COR-L47 (cell line): Measurements from ENCODE around the gene KSR2.

Source experiments
- DNase-seq: peaks from one replicate; lab custom pipeline; 2025; lab: John Stamatoyannopoulos, UW

KSR2 gene

DNA sequence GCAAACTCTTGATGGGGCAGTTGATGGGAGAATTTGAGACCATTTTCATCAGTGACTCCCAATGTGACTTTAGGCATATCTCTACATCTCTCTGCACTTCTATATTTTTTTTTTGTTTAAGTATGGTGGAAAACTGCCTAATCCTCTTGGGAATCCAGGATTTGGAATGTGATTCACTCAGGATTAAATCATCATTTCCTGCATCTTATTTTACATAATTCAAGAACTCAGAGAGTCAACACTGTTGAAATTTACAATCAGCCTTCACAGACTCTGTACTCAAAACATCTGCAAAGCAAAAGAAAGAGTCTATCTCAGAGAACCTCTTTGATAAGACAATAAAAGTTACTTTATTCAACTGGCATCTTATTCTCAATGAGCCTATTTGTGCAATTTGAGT is 346.7 kb downstream of the KSR2 start:
- no peak for DNase-seq

GRCh38 chr12:117607778-117608177 is 361.0 kb downstream of the KSR2 start:
- DNase-seq = no peak

DNA sequence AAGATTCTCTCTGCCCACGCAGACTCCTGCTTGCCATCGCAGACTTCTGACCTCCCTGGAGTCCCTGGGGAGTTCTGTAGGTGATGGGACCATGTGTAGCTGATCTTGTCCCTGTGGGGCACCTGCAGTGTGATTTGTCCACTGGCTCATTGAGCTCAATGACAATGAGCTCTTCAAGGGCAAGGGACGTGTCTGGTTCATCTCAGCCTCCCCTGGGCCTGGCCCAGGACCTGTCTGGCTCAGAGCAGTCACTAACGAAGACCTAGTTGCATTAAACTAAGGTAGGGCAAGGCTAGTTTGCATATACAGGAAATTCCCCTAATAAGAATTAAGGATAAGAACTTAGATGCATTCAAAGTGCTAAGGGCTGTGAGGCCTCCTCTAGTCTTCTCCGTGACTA is 361.8 kb downstream of the KSR2 start:
- DNase-seq = no peak

DNA sequence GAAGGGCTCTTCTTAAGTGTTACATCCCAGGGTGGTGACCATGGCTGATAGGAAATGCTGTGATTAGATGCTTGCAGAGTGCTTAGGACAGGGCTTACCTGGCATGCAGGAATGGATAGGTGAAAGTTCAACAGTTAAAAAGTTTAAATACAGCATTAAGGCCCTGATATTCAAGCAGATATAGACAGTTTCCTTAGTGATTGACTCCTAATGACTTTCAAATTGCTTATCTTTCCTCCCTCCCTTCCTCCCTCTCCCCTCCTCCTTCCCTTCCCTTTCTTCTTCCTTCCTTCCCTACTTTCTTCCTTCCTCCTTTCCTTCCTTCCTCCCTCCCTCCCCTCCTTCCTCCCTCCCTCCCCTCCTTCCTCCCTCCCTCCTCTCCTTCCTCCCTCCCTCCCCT is 362.8 kb downstream of the KSR2 start:
- no peak for DNase-seq

- no peak for DNase-seq
These were observed 365.3 kb downstream of the KSR2 start for GRCh38 chr12:117603316-117604113.

DNA sequence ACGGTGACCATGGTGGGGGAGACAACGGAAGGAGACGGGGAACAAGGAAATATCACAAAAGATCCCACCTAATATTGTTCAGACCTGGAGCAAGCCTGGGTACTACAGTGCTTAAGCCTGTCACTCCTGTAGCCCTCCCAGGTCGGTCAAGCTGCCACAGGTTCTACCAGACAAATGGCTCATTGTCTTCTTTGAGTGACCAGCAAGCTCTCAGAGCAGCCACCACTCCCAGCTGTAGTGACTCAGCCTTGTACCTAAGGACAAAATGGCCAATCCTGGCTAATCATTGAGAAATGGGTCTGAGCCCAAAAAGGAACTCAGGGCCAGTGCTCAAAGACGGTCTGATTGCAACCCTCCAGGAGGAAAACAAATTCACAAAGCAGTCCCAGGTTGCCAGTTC is 368.9 kb downstream of the KSR2 start:
- DNase-seq = no peak

DNA sequence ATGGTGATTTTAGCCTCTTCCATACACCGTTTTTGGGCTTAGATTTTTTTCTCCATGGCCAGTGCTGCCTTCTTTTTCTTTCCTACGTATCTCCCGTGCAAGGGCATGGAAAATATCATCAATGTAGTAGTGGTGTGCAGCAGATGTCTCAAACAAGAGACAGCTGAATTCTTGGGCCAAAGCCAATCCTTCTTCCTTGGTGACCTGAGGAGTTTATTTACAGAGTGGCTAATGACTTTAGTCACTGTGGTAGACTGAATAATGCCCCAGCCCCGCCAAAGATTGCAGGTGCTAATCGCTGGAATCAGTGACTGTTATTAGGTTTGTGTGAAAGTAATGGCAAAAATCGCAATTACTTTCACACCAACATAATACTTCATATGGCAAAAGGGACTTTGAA is 371.8 kb downstream of the KSR2 start:
- DNase-seq = peak; percentile 94

DNA sequence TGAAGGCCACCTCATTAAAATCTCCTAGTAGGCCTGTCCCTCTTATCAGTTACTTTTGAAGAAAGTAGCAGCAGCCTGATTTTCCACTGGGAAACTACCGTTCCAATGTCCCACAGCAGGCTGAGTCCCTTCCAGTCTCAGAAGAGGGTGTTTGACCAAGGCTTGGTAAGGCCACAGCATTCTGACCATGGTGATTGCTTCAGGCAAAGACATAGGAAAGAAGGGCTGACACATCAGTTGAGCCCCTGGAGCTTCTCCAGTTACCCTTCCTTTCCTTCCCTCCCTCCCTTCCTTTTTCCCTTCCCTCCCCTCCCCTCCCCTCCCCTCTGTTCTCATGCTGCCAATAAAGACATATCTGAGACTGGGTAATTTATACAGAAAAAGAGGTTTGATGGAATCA is 373.0 kb downstream of the KSR2 start:
- DNase-seq = no peak

DNA sequence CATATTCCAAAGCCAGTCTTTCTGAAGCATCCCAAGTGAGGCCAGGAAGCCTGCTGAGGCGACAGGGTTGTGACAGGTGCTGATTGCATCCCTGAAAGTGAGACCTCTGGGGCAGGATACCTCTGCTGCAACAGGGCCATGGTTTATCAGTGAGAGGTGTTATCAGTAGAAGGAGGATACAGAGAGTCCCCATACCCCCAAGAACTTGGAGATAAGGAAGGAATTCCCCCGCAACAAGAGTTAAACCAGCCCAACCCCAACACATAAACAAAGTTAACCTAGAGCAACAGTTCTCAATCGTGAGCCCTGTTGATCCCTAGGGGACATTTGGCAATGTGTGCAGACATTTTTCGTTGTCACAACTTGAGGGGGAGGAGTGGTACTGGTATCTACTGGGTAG is 374.3 kb downstream of the KSR2 start:
- DNase-seq = no peak

DNA sequence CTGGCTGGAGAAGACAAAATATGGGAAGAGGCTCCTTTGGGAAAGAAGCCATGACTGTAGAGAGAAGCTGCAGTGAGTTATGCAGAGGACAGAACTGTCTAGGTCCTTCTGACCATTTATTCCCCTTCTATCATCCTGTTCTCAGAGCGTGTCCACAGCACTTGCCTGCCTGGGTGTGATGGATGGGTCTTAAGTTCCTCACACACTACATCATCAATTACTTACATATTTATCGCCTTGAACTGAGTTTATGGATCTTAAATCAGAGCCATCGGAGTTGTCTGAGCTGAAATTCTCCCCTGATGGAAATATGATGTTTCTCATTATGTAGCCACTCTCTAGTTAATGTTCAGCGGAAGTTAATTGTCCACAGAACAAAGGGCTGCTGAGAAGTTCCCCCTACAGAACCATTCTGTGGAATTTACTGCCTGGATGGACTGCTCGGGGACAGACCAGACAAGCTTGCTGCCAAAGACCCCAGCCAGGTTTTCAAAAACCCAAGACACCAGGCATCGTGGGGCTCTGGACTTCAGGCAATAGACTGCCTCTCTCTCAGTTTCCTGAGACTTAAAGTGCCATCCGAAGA is 374.9 kb downstream of the KSR2 start:
- no peak for DNase-seq

- no peak for DNase-seq
These were observed 376.0 kb downstream of the KSR2 start for GRCh38 chr12:117592588-117593305.

- no peak for DNase-seq
These were observed 377.8 kb downstream of the KSR2 start for GRCh38 chr12:117590999-117591398.

- DNase-seq = no peak
These were observed 378.4 kb downstream of the KSR2 start for GRCh38 chr12:117590386-117590785.

- DNase-seq = no peak
These were observed 379.8 kb downstream of the KSR2 start for GRCh38 chr12:117589021-117589420.

- DNase-seq = peak; percentile 50
These were observed 381.0 kb downstream of the KSR2 start for GRCh38 chr12:117587631-117588287.

GRCh38 chr12:117583677-117584225 is 385.0 kb downstream of the KSR2 start:
- DNase-seq = no peak

DNA sequence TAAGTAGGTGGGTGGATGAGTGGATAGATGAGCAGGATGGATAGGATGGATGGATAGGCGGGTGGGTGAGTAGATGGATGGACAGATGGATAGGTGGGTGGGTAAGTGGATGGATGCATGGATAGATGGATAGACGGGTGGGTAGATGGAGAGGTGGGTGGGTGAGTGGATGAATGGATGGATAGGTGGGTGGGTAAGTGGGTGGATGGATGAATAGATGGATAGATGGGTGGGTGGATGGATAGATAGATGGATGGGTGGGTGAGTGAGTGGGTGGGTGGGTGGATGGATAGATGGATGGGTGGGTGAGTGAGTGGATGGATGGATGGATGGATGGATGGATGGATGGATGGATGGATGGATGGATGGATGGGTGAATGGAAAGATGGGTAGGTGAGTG is 385.7 kb downstream of the KSR2 start:
- DNase-seq = no peak

DNA sequence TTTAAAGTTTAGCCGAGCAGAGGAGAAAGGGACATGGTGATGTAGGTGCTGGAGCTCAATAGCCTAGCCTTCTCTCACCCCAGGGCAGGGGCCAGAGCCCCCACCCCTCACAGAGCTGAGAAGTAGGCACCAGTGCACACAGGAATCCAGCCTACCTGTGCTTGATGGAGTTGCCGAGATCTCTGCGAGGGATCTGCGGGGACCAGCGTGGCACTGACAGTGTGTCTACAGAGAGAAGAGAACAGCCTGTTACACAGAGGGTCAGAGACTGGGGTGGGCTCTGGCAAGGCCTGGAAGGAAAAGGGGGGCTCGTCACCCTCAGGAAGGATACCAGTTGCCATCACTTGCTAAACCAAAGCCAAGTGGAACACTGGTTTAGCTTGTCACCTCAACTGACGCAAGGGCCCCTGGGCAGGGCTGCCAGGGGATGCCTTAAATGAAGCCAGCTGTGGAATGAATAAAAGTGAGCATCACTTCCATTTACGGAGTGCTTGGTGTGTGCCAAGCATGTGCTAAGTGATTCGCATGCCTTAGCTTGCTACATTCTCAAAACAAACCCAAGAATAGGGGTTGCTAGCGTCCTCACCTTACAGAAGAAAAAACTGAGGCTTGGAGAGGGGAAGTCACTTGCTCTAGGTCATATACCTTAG is 386.5 kb downstream of the KSR2 start:
- DNase-seq = no peak

DNA sequence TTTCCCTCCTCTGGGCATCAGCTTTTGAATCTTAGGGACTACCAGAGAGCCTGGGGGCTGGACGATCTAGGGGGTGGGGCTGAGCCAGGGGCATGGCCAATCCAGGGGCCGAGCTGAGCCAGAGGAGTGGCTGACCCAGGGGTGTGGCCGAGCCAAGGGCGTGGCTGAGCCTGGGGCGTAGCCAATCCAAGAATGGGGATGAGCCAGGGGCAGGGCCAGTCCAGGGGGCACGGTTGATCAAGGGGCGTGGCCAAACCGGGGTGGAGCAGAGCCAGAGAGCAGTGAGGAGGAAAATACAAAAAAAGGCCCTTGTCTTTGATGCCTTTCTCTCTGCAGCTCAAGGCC is 388.1 kb downstream of the KSR2 start:
- no peak for DNase-seq

DNA sequence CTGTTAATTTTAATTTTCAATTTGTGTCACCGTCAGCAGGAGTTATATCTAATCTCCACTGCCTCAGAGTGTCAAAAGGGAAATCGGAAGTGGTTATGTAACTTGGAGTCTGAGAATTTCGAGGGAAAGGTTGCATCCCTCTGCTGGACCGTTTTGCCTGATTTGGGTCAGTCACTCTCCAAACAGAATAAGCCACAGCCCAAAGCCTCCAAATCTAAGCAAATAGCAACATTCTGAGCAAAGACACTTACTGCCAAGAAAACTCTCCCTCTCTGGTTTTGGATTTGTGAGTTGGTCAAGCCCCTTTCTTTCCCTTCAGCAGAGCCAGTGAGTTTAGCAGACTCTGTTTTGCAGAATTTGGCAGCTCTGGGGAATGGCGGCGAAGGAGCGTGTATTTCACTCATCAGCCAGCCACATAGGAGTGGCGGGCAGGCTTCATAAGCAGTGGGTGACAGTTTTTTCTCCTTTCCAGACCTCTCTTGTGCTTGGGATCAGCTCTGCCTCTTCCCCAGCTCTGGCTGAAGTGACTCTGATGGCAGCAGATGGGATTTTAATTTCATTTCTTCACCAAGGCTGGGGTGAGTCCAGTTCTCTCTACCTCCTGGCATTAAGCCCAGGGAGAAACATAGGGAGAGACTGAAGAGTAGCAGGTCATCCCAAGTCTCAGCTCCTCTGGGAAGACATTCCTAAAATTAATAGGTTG is 388.6 kb downstream of the KSR2 start:
- DNase-seq = no peak

GRCh38 chr12:117577122-117577657 is 391.6 kb downstream of the KSR2 start:
- DNase-seq = no peak
